Measurements from ENCODE around the gene CDH1.
"Not testable (repeated sequence)": the region's sequence is repeated elsewhere in the genome, so short reads cannot be mapped to it uniquely, and the experiment has no call there.

Gene CDH1

GRCh38 chr16:68737046-68737729 lies at the start of gene CDH1:
TSS of gene CDH1 (plus strand) at chr16:68737292. CDS start at chr16:68737416, 124 bp downstream.
- no peak for DNase-seq (ENCODE audit: low read depth in 3 of 3)

GRCh38 chr16:68689921-68690320 lies 47.2 kb upstream of the CDH1 start:
- DNase-seq (ENCODE audit: low read depth in 3 of 3), result no peak

GRCh38 chr16:68695575-68695974 lies 41.5 kb upstream of the CDH1 start:
- no peak for DNase-seq (ENCODE audit: low read depth in 3 of 3)

- DNase-seq (ENCODE audit: low read depth in 3 of 3), result no peak
Measured at GRCh38 chr16:68696514-68696913, 40.6 kb upstream of the CDH1 start.

- no peak for DNase-seq (ENCODE audit: low read depth in 3 of 3)
Measured at GRCh38 chr16:68698091-68698490, 39.0 kb upstream of the CDH1 start.

GRCh38 chr16:68700120-68700519 lies 37.0 kb upstream of the CDH1 start:
- DNase-seq (ENCODE audit: low read depth in 3 of 3), result no peak

GRCh38 chr16:68700831-68701230 lies 36.3 kb upstream of the CDH1 start:
- DNase-seq (ENCODE audit: low read depth in 3 of 3), result no peak

GRCh38 chr16:68704232-68704867 lies 32.7 kb upstream of the CDH1 start:
- DNase-seq (ENCODE audit: low read depth in 3 of 3), result peak; percentile 34 to 48 (median 37)

GRCh38 chr16:68707340-68708152 lies 29.5 kb upstream of the CDH1 start:
- DNase-seq (ENCODE audit: low read depth in 3 of 3), result no peak

GRCh38 chr16:68710211-68710610 lies 26.9 kb upstream of the CDH1 start:
- no peak for DNase-seq (ENCODE audit: low read depth in 3 of 3)

- no peak for DNase-seq (ENCODE audit: low read depth in 3 of 3)
Measured at GRCh38 chr16:68711421-68712139, 25.5 kb upstream of the CDH1 start.

- no peak for DNase-seq (ENCODE audit: low read depth in 3 of 3)
Measured at GRCh38 chr16:68713361-68713760, 23.7 kb upstream of the CDH1 start.

GRCh38 chr16:68715471-68715870 lies 21.6 kb upstream of the CDH1 start:
- no peak for DNase-seq (ENCODE audit: low read depth in 3 of 3)

GRCh38 chr16:68716516-68716915 lies 20.6 kb upstream of the CDH1 start:
- DNase-seq (ENCODE audit: low read depth in 3 of 3), result not testable (repeated sequence)

- no peak for DNase-seq (ENCODE audit: low read depth in 3 of 3)
Measured at GRCh38 chr16:68717684-68718083, 19.4 kb upstream of the CDH1 start.

GRCh38 chr16:68718590-68718989 lies 18.5 kb upstream of the CDH1 start:
- DNase-seq (ENCODE audit: low read depth in 3 of 3), result no peak

- peak in 1 of 3 donors; percentile 13 for DNase-seq (ENCODE audit: low read depth in 3 of 3)
Measured at GRCh38 chr16:68719993-68720489, 17.1 kb upstream of the CDH1 start.

GRCh38 chr16:68722119-68723024 lies 14.7 kb upstream of the CDH1 start:
- no peak for DNase-seq (ENCODE audit: low read depth in 3 of 3)

- no peak for DNase-seq (ENCODE audit: low read depth in 3 of 3)
Measured at GRCh38 chr16:68724797-68725196, 12.3 kb upstream of the CDH1 start.

GRCh38 chr16:68728523-68728922 lies 8.6 kb upstream of the CDH1 start:
- DNase-seq (ENCODE audit: low read depth in 3 of 3), result no peak

- DNase-seq (ENCODE audit: low read depth in 3 of 3), result no peak
Measured at GRCh38 chr16:68731637-68732036, 5.5 kb upstream of the CDH1 start.

Measured in stimulated activated CD4-positive, alpha-beta T cell treated with anti-CD3 and anti-CD28 coated beads, TNF-alpha, amount 100 ng/mL, for 48 hours (primary cell).